Measurements from ENCODE around the gene ANXA4. TPM values are rescaled to one million over a fixed set of nuclear protein-coding genes. Genes with fewer than 3 reads are reported as not detected.
A peak's percentile ranks its signal among the peaks of the same experiment; 100 is the strongest.
"Not testable (repeated sequence)": the region's sequence is repeated elsewhere in the genome, so short reads cannot be mapped to it uniquely, and the experiment has no call there.

ANXA4 gene
- total RNA-seq, 1 donor from 2014 or later, result 6.6 TPM

GRCh38 chr2:69734854-69735544 lies 6.9 kb upstream of the ANXA4 start:
- H3K4me3 Mint-ChIP-seq, result no peak overlapping the region
- H3K4me1 Mint-ChIP-seq, result no peaks in the 10 kb centered on the region
- TF ChIP-seq CTCF (conservative IDR thresholded peaks at IDR 0.05), result no peak

GRCh38 chr2:69735686-69736085 lies 6.2 kb upstream of the ANXA4 start:
- Mint-ChIP-seq H3K36me3 (ENCODE audit: low read depth) (no peaks in the 10 kb centered on the region), H3K27me3 (ENCODE audit: low read depth) (peaks cover 14% of the 10 kb centered on the region), H3K27ac (ENCODE audit: unreplicated experiment) (no peak overlapping the region), H3K4me1 (no peaks in the 10 kb centered on the region), H3K4me3 (no peak overlapping the region), H3K9me3 (no peaks in the 10 kb centered on the region)
- TF ChIP-seq CTCF (conservative IDR thresholded peaks at IDR 0.05), result no peak
- no peak for DNase-seq (ENCODE audit: low read depth, low spot score)

More at GRCh38 chr2:69734854-69735544, 6.9 kb upstream of the ANXA4 start:
- Mint-ChIP-seq H3K9me3 (no peaks in the 10 kb centered on the region), H3K27me3 (ENCODE audit: low read depth) (peaks cover 10% of the 10 kb centered on the region), H3K36me3 (ENCODE audit: low read depth) (no peaks in the 10 kb centered on the region), H3K27ac (ENCODE audit: unreplicated experiment) (no peak overlapping the region)
- DNase-seq (ENCODE audit: low read depth, low spot score), result no peak

GRCh38 chr2:69738149-69738548 lies 3.8 kb upstream of the ANXA4 start:
- DNase-seq (ENCODE audit: low read depth, low spot score); H3K27ac Mint-ChIP-seq (ENCODE audit: unreplicated experiment); H3K9me3 Mint-ChIP-seq; H3K4me3 Mint-ChIP-seq; H3K36me3 Mint-ChIP-seq (ENCODE audit: low read depth): not testable (repeated sequence)
- H3K4me1 Mint-ChIP-seq, result peaks cover 10% of the 10 kb centered on the region
- peaks cover 30% of the 10 kb centered on the region for H3K27me3 Mint-ChIP-seq (ENCODE audit: low read depth)

- Mint-ChIP-seq H3K9me3 (no peaks in the 10 kb centered on the region), H3K4me1 (peaks cover 10% of the 10 kb centered on the region), H3K27ac (ENCODE audit: unreplicated experiment) (no peak overlapping the region), H3K36me3 (ENCODE audit: low read depth) (no peaks in the 10 kb centered on the region), H3K27me3 (ENCODE audit: low read depth) (peaks cover 46% of the 10 kb centered on the region), H3K4me3 (peak overlapping the region; percentile 89)
- no peak for TF ChIP-seq CTCF (conservative IDR thresholded peaks at IDR 0.05)
- DNase-seq (ENCODE audit: low read depth, low spot score), result no peak
Observed at GRCh38 chr2:69740502-69740951, 1.4 kb upstream of the ANXA4 start.

GRCh38 chr2:69741229-69741574 lies 732 bp upstream of the ANXA4 start:
- TF ChIP-seq CTCF (conservative IDR thresholded peaks at IDR 0.05), result peak; percentile 24
- Mint-ChIP-seq H3K4me3 (peak overlapping the region; percentile 89), H3K27me3 (ENCODE audit: low read depth) (peaks cover 46% of the 10 kb centered on the region), H3K4me1 (peaks cover 10% of the 10 kb centered on the region), H3K36me3 (ENCODE audit: low read depth) (no peaks in the 10 kb centered on the region), H3K9me3 (no peaks in the 10 kb centered on the region), H3K27ac (ENCODE audit: unreplicated experiment) (peak overlapping the region; percentile 51)
- DNase-seq (ENCODE audit: low read depth, low spot score), result peak; percentile 18

GRCh38 chr2:69742322-69742952 lies 503 bp downstream of the ANXA4 start:
- Mint-ChIP-seq H3K36me3 (ENCODE audit: low read depth) (no peaks in the 10 kb centered on the region), H3K27me3 (ENCODE audit: low read depth) (peaks cover 46% of the 10 kb centered on the region), H3K9me3 (no peaks in the 10 kb centered on the region), H3K4me3 (peak overlapping the region; percentile 84), H3K4me1 (peaks cover 10% of the 10 kb centered on the region), H3K27ac (ENCODE audit: unreplicated experiment) (no peak overlapping the region)
- TF ChIP-seq CTCF (conservative IDR thresholded peaks at IDR 0.05), result no peak
- DNase-seq (ENCODE audit: low read depth, low spot score), result no peak

Data from neural crest cell (in vitro differentiated cells).